ENCODE data around the gene DELE1.

Gene DELE1

GRCh38 chr5:141915881-141916336 is 7.8 kb upstream of the DELE1 start:
- no peak for TF ChIP-seq CTCF (IDR thresholded peaks at IDR 0.05)
- H3K79me2 ChIP-seq, result no peaks in the 10 kb centered on the region
- no peaks in the 10 kb centered on the region for H3K4me1 ChIP-seq
- H3K27me3 ChIP-seq (ENCODE audit: control insufficient read depth, insufficient read depth, low read length), result no peaks in the 10 kb centered on the region
- H3K27ac ChIP-seq, result no peak overlapping the region
- no peaks in the 10 kb centered on the region for H3K36me3 ChIP-seq (ENCODE audit: control insufficient read depth, insufficient read depth, low read length)
- no peak overlapping the region for H3K4me2 ChIP-seq (ENCODE audit: low read length)
- H3K9ac ChIP-seq, result no peak overlapping the region
- H2AFZ ChIP-seq, result no peak overlapping the region
- no peaks in the 10 kb centered on the region for H3K9me3 ChIP-seq (ENCODE audit: control insufficient read depth, low read length)
- H3K4me3 ChIP-seq (ENCODE audit: low read depth, low read length), result no peak overlapping the region

- no peak overlapping the region for H3K9ac ChIP-seq
- no peaks in the 10 kb centered on the region for H3K36me3 ChIP-seq (ENCODE audit: control insufficient read depth, insufficient read depth, low read length)
- no peak overlapping the region for H3K4me3 ChIP-seq (ENCODE audit: low read depth, low read length)
- H3K79me2 ChIP-seq, result no peaks in the 10 kb centered on the region
- no peaks in the 10 kb centered on the region for H3K9me3 ChIP-seq (ENCODE audit: control insufficient read depth, low read length)
- H3K4me1 ChIP-seq, result no peaks in the 10 kb centered on the region
- H3K27ac ChIP-seq, result no peak overlapping the region
- H3K27me3 ChIP-seq (ENCODE audit: control insufficient read depth, insufficient read depth, low read length), result no peaks in the 10 kb centered on the region
- no peak overlapping the region for H2AFZ ChIP-seq
- H3K4me2 ChIP-seq (ENCODE audit: low read length), result no peak overlapping the region
- no peak for TF ChIP-seq CTCF (IDR thresholded peaks at IDR 0.05)
Observed at GRCh38 chr5:141916522-141916921, 7.1 kb upstream of the DELE1 start.

- H3K27ac ChIP-seq, result no peak overlapping the region
- H3K9ac ChIP-seq, result no peak overlapping the region
- no peaks in the 10 kb centered on the region for H3K4me1 ChIP-seq
- no peak overlapping the region for H3K4me3 ChIP-seq (ENCODE audit: low read depth, low read length)
- no peak overlapping the region for H2AFZ ChIP-seq
- H3K9me3 ChIP-seq (ENCODE audit: control insufficient read depth, low read length), result no peaks in the 10 kb centered on the region
- no peaks in the 10 kb centered on the region for H3K36me3 ChIP-seq (ENCODE audit: control insufficient read depth, insufficient read depth, low read length)
- no peaks in the 10 kb centered on the region for H3K79me2 ChIP-seq
- H3K4me2 ChIP-seq (ENCODE audit: low read length), result no peak overlapping the region
- TF ChIP-seq CTCF (IDR thresholded peaks at IDR 0.05), result no peak
- H3K27me3 ChIP-seq (ENCODE audit: control insufficient read depth, insufficient read depth, low read length), result no peaks in the 10 kb centered on the region
Observed at GRCh38 chr5:141917760-141918159, 5.9 kb upstream of the DELE1 start.

- Histone ChIP-seq H3K79me2 (no peaks in the 10 kb centered on the region), H3K4me3 (ENCODE audit: low read depth, low read length) (no peak overlapping the region), H3K27ac (no peak overlapping the region)
Observed at GRCh38 chr5:141919218-141920119, 4.2 kb upstream of the DELE1 start.

More at GRCh38 chr5:141919218-141920119, 4.2 kb upstream of the DELE1 start:
- TF ChIP-seq CTCF (IDR thresholded peaks at IDR 0.05), result no peak
- no peaks in the 10 kb centered on the region for H3K27me3 ChIP-seq (ENCODE audit: control insufficient read depth, insufficient read depth, low read length)
- H3K9me3 ChIP-seq (ENCODE audit: control insufficient read depth, low read length), result no peaks in the 10 kb centered on the region
- H3K4me1 ChIP-seq, result peaks cover 4% of the 10 kb centered on the region
- H3K4me2 ChIP-seq (ENCODE audit: low read length), result no peak overlapping the region
- H2AFZ ChIP-seq, result no peak overlapping the region
- no peaks in the 10 kb centered on the region for H3K36me3 ChIP-seq (ENCODE audit: control insufficient read depth, insufficient read depth, low read length)
- no peak overlapping the region for H3K9ac ChIP-seq

Data from parathyroid adenoma (tissue), 2 donors.